Tibial nerve (tissue), 3 donors: Measurements from ENCODE around the gene DGLUCY.

ENCODE experiments used
- POLR2A ChIP-seq, 2 donors: fragments of 450-650 bp; IDR thresholded peaks; one replicate each; pipeline ENCODE4 v1.6.1; 2017; ENCODE audit warnings: antibody characterized with exemption in 2 of 2, mild to moderate bottlenecking in 2 of 2, moderate library complexity in 2 of 2
- TF ChIP-seq, protein P1 (sequence below), 5 experiments: fragments of 200-600 bp in 3 of 5; fragments of 450-650 bp in 2 of 5; sonication (generic) in 3 of 5; IDR thresholded peaks; one replicate each; pipeline ENCODE4 v1.5.1; 2016 to 2019; ENCODE audit warnings: antibody characterized with exemption in 5 of 5, mild to moderate bottlenecking in 3 of 5, moderate library complexity in 2 of 5

GRCh38 chr14:91143862-91144261 is 30.0 kb downstream of the DGLUCY start:
- TF ChIP-seq, protein P1, sequence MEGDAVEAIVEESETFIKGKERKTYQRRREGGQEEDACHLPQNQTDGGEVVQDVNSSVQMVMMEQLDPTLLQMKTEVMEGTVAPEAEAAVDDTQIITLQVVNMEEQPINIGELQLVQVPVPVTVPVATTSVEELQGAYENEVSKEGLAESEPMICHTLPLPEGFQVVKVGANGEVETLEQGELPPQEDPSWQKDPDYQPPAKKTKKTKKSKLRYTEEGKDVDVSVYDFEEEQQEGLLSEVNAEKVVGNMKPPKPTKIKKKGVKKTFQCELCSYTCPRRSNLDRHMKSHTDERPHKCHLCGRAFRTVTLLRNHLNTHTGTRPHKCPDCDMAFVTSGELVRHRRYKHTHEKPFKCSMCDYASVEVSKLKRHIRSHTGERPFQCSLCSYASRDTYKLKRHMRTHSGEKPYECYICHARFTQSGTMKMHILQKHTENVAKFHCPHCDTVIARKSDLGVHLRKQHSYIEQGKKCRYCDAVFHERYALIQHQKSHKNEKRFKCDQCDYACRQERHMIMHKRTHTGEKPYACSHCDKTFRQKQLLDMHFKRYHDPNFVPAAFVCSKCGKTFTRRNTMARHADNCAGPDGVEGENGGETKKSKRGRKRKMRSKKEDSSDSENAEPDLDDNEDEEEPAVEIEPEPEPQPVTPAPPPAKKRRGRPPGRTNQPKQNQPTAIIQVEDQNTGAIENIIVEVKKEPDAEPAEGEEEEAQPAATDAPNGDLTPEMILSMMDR (IDR thresholded peaks at IDR 0.05): no peak
- TF ChIP-seq POLR2A (IDR thresholded peaks at IDR 0.05): no peak
